Measurements from ENCODE around the gene ASPM. TPM values are rescaled to one million over a fixed set of nuclear protein-coding genes. Genes with fewer than 3 reads are reported as not detected.

Gene ASPM
- total RNA-seq, 1 donor, result 52.4 TPM

DNA sequence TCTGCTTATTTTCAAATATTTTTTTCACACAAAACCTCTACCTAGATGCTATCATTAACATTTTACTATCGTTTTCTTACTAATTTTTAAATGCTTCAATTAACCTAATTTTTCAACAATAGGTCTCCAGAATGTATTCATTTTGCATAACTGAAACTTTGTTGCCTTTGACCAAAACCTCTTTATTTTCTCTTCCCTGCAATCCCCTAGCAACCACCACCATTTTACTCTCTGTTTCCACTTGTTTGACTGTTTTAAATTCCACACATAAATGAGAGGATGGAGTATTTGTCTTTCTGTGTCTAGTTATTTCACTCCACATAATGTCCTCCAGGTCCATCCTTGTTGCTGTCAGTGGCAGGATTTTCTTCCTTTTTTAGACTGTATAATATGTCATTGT, 69.9 kb downstream of the ASPM start:
- no peak for DNase-seq (ENCODE audit: low read depth)
- no peak overlapping the region for H3K4me3 ChIP-seq (ENCODE audit: low read depth, low read length)
- TF ChIP-seq, protein P1, sequence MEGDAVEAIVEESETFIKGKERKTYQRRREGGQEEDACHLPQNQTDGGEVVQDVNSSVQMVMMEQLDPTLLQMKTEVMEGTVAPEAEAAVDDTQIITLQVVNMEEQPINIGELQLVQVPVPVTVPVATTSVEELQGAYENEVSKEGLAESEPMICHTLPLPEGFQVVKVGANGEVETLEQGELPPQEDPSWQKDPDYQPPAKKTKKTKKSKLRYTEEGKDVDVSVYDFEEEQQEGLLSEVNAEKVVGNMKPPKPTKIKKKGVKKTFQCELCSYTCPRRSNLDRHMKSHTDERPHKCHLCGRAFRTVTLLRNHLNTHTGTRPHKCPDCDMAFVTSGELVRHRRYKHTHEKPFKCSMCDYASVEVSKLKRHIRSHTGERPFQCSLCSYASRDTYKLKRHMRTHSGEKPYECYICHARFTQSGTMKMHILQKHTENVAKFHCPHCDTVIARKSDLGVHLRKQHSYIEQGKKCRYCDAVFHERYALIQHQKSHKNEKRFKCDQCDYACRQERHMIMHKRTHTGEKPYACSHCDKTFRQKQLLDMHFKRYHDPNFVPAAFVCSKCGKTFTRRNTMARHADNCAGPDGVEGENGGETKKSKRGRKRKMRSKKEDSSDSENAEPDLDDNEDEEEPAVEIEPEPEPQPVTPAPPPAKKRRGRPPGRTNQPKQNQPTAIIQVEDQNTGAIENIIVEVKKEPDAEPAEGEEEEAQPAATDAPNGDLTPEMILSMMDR (IDR thresholded peaks at IDR 0.05; ENCODE audit: insufficient read depth, low read length), result no peak

DNA sequence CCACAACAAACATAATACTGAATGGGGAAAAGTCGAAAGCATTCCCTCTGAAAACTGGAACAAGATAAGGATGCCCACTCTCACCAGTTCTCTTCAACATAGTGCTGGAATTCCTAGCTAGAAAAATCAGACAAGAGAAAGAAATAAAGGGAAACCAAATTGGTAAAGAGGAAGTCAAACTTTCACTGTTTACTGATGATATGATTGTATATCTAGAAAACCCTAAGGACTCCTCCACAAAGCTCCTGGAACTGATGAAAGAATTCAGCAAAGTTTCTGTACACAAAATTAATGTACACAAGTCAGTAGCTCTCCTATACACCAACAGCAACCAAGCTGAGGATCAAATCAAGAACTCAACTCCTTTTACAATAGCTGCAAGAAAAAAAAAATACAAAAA, 72.5 kb downstream of the ASPM start:
- DNase-seq (ENCODE audit: low read depth), result no peak
- H3K4me3 ChIP-seq (ENCODE audit: low read depth, low read length), result no peak overlapping the region
- TF ChIP-seq, protein P1 (IDR thresholded peaks at IDR 0.05; ENCODE audit: insufficient read depth, low read length), result no peak

DNA sequence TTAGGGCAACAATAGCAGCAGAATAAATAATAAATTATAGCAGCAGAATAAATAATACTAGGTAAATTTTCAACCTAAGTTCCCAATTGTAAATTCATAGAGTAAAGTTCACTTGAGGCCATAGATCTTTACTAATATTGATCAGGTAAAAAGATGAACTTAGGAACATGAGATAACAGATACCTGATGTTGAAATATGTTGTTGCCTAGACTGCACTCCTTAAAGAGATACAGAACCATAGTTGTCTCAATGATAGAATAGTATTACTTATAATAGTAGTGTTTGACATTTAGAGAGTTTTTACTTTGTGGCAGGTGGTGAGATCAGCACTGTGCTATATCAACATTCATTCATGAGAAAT, 79.0 kb downstream of the ASPM start:
- TF ChIP-seq, protein P1 (IDR thresholded peaks at IDR 0.05; ENCODE audit: insufficient read depth, low read length), result no peak
- DNase-seq (ENCODE audit: low read depth), result no peak
- no peak overlapping the region for H3K4me3 ChIP-seq (ENCODE audit: low read depth, low read length)

DNA sequence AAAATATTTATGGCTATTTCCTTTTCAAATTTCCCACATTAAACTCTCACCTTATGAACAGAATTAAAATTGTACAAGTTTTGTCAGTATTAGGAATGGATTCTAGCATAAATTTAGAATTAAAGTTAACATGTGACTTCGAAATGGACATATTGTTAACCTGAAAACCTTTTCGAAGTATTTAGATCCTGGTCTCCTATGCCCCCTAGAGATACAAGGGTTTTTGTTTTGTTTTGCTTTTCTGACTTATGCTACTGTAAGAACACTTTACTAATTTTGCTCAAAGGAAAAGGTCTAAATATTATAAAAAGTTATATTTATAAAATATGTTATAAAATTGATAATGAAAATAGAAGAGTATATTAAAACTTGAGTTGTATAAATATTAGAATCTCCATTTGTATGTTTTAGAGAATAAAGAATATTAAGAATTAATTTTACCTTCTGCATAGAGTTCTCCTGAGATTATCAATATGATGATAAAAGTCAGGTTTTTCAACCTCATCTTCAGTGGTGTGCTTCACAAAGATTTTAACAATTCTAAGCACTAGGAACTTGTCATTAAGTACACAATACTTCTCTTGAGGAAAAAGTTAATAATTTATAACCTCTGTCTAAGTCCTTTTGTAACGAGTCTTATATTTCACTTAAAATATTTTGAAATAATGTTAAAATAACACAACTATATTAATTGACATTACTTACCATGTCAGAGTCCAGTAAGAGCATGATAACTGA, 79.6 kb downstream of the ASPM start, which contains the start of gene F13B:
Gene F13B, minus strand, starts transcription at position 542 of the 738 bp plus-strand sequence. Its CDS starts 37 bp downstream, at position 505.
- no peak within 1 kb of the TSS for H3K4me3 ChIP-seq (ENCODE audit: low read depth, low read length)
- peak; percentile 29 for DNase-seq (ENCODE audit: low read depth)
- TF ChIP-seq, protein P1 (IDR thresholded peaks at IDR 0.05; ENCODE audit: insufficient read depth, low read length), result peak; percentile 18

DNA sequence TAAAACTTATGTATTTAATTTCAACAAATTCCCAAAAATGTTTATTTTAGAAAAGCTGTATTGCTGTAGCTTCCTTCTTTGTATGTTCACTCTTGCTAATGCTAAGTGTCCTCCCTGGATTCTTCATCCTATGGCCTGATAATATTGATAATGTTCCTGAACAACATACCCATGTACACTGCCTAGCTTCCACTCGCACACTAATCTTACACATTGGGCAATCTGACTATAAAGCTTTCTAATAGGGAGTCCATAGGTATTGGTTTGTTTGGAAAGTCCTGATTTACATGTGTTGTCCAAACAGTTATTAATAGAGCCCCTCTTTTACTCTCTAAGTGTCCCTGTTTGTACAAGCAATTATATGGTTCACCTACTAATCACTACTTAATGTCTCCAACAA, 80.2 kb downstream of the ASPM start:
- TF ChIP-seq, protein P1 (IDR thresholded peaks at IDR 0.05; ENCODE audit: insufficient read depth, low read length), result no peak
- no peak for DNase-seq (ENCODE audit: low read depth)
- H3K4me3 ChIP-seq (ENCODE audit: low read depth, low read length), result no peak overlapping the region

DNA sequence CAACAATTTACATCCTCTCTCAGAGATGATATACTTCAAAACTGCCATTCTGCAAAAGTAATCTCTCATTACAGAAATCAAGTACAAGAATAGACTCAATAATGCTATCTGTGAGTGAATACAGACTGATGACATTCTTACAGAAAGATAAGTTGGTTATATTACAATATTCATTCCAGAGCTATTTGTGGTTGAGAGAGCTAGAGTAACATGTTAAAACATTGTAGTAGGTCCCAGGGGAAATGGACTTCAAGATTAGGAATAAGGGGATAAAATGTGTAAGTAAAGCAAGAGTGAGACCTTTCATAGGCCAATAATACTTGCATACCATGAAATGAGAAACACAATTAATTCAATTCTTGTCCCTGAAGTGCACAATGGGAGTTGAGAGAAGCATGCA, 80.9 kb downstream of the ASPM start:
- TF ChIP-seq, protein P1 (IDR thresholded peaks at IDR 0.05; ENCODE audit: insufficient read depth, low read length), result no peak
- DNase-seq (ENCODE audit: low read depth), result peak; percentile 94
- H3K4me3 ChIP-seq (ENCODE audit: low read depth, low read length), result no peak overlapping the region

DNA sequence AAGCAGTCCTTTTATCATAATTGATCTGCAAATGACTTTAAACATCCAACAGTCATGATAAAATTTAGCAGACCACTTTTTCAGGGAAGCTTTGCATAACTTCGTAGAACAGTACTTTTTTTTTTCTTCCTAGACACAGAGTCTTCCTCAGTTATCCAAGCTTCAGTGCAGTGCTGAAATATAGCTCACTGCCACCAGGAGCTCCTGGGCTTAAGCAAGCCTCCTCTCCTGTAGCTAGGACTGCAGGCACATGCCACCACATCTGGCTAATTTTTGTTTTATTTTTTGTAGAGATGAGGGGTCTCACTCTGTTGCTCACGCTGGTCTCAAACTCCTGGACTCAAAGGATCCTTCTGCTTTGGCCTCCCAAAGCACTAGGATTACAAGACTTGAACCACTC, 83.3 kb downstream of the ASPM start:
- no peak for DNase-seq (ENCODE audit: low read depth)
- TF ChIP-seq, protein P1 (IDR thresholded peaks at IDR 0.05; ENCODE audit: insufficient read depth, low read length), result no peak
- no peak overlapping the region for H3K4me3 ChIP-seq (ENCODE audit: low read depth, low read length)

All from fibroblast of the aortic adventitia (primary cell).